SK-N-MC (cell line): ENCODE data around the gene FER1L5.
A peak's percentile ranks its signal among the peaks of the same experiment; 100 is the strongest.

ENCODE experiments used
- EZH2 ChIP-seq: fragments of 200-600 bp; sonication (generic); IDR thresholded peaks from one replicate; pipeline ENCODE4 v1.6.1; 2017; ENCODE audit warnings: antibody characterized with exemption
- FOXP2 ChIP-seq: optimal IDR thresholded peaks from 2 replicates; pipeline ENCODE3; 2011; ENCODE audit warnings: mild to moderate bottlenecking, moderate library complexity; ENCODE audit not compliant: insufficient read depth; ENCODE audit errors: extremely low read length, control extremely low read depth
- POLR2AphosphoS5 ChIP-seq: IDR thresholded peaks from 2 replicates; pipeline ENCODE4 v1.6.1; 2012; ENCODE audit warnings: mild to moderate bottlenecking, low read depth, low read length, borderline replicate concordance

- TF ChIP-seq EZH2 (no peak), POLR2AphosphoS5 (peak; percentile 98), FOXP2 (peak; percentile 92)
Observed at GRCh38 chr2:96638144-96639121, 4.1 kb upstream of the FER1L5 start, which contains the start of gene KANSL3.
